Calu3 (cell line): ENCODE results near the gene OTULINL. TPM values are rescaled to one million over a fixed set of nuclear protein-coding genes. Genes with fewer than 3 reads are reported as not detected.

ENCODE experiments used
- BruUV-seq: library from RNA; stranded (reverse); fragments of 400-500 nt; replicated peaks from 2 replicates; lab custom pipeline; 2021; lab: Mats Ljungman, UMichigan
- CTCF ChIA-PET: fragments of 300-600 bp; sonication (Branson Sonifier 250); formaldehyde crosslinking; loops from one replicate; lab custom pipeline; 2022; ENCODE audit warnings: antibody characterized with exemption; lab: Charles Lee
- DNase-seq: peaks from one replicate; pipeline ENCODE4 v3.0.0; 2022
- H3K27ac Mint-ChIP-seq: one replicate; pipeline ENCODE4 v1.8.0; 2022; ENCODE audit warnings: mixed read lengths; ENCODE audit not compliant: unreplicated experiment
- H3K27me3 Mint-ChIP-seq: one replicate; pipeline ENCODE4 v1.8.0; 2022; ENCODE audit warnings: mixed read lengths; ENCODE audit not compliant: unreplicated experiment
- H3K36me3 Mint-ChIP-seq: one replicate; pipeline ENCODE4 v1.8.0; 2022; ENCODE audit warnings: mild to moderate bottlenecking, moderate library complexity, mixed read lengths; ENCODE audit not compliant: insufficient read depth, unreplicated experiment
- H3K4me1 Mint-ChIP-seq: one replicate; pipeline ENCODE4 v1.8.0; 2022; ENCODE audit warnings: mild to moderate bottlenecking, low read depth, mixed read lengths; ENCODE audit not compliant: unreplicated experiment
- H3K4me3 Mint-ChIP-seq: one replicate; pipeline ENCODE4 v1.8.0; 2022; ENCODE audit warnings: mild to moderate bottlenecking, low read depth, moderate library complexity, mixed read lengths; ENCODE audit not compliant: unreplicated experiment
- H3K9me3 Mint-ChIP-seq: one replicate; pipeline ENCODE4 v1.8.0; 2022; ENCODE audit warnings: low read depth, mixed read lengths; ENCODE audit not compliant: unreplicated experiment
- CTCF ChIP-seq: fragments of 200-600 bp; IDR thresholded peaks from one replicate; pipeline ENCODE4 v1.8.0; 2022; ENCODE audit warnings: antibody characterized with exemption; ENCODE audit not compliant: unreplicated experiment
- intact Hi-C: fragments of 100-400 bp; cut with micrococcal nuclease; formaldehyde crosslinking; loops from one replicate; pipeline ENCODE4 v1.10.0; 2022; ENCODE audit not compliant: unreplicated experiment
- total RNA-seq: library from RNA; stranded (reverse); gene quantifications from 2 replicates; pipeline ENCODE4 v1.2.3, GENCODE V29; 2022

The OTULINL gene
- total RNA-seq, 1 experiment from 2014 or later = 5.3 TPM

- no peaks in the 10 kb centered on the region for H3K9me3 Mint-ChIP-seq
Observed at GRCh38 chr5:14635656-14636055, 54.1 kb downstream of the OTULINL start.

GRCh38 chr5:14640765-14641164, 59.2 kb downstream of the OTULINL start:
- no peaks in the 10 kb centered on the region for H3K4me1 Mint-ChIP-seq
- CTCF ChIA-PET = no interaction called here
- no peak overlapping the region for H3K4me3 Mint-ChIP-seq
- intact Hi-C loops = loop anchor here (10.0 kb wide), 1 partner anchor 1166 kb away; no protein-coding TSS in a partner anchor
- TF ChIP-seq CTCF = no peak
- no peaks in the 10 kb centered on the region for H3K36me3 Mint-ChIP-seq
- no peak overlapping the region for H3K27ac Mint-ChIP-seq
- BruUV-seq = no TSS peak
- peaks cover 62% of the 10 kb centered on the region for H3K27me3 Mint-ChIP-seq
- no peak for DNase-seq
- H3K9me3 Mint-ChIP-seq = no peaks in the 10 kb centered on the region

More at GRCh38 chr5:14635656-14636055, 54.1 kb downstream of the OTULINL start:
- intact Hi-C loops = no loop called here
- CTCF ChIA-PET = no interaction called here
- TF ChIP-seq CTCF = no peak
- H3K36me3 Mint-ChIP-seq = no peaks in the 10 kb centered on the region
- no peak overlapping the region for H3K27ac Mint-ChIP-seq
- H3K4me1 Mint-ChIP-seq = no peaks in the 10 kb centered on the region
- H3K4me3 Mint-ChIP-seq = no peak overlapping the region
- DNase-seq = no peak
- H3K27me3 Mint-ChIP-seq = peaks cover 46% of the 10 kb centered on the region
- no TSS peak for BruUV-seq

GRCh38 chr5:14644623-14645237, 63.1 kb downstream of the OTULINL start:
- H3K9me3 Mint-ChIP-seq = no peaks in the 10 kb centered on the region
- intact Hi-C loops = loop anchor here (5.0 to 10.0 kb wide), 2 partner anchors 112 to 1170 kb away; no protein-coding TSS in a partner anchor
- H3K36me3 Mint-ChIP-seq = no peaks in the 10 kb centered on the region
- H3K4me1 Mint-ChIP-seq = no peaks in the 10 kb centered on the region
- H3K27ac Mint-ChIP-seq = no peak overlapping the region
- peaks cover 49% of the 10 kb centered on the region for H3K27me3 Mint-ChIP-seq
- H3K4me3 Mint-ChIP-seq = no peak overlapping the region
- CTCF ChIA-PET = no interaction called here
- no peak for TF ChIP-seq CTCF
- BruUV-seq = no TSS peak
- no peak for DNase-seq

- Mint-ChIP-seq H3K27ac (no peak overlapping the region), H3K36me3 (no peaks in the 10 kb centered on the region), H3K27me3 (peaks cover 68% of the 10 kb centered on the region), H3K9me3 (no peaks in the 10 kb centered on the region), H3K4me1 (no peaks in the 10 kb centered on the region), H3K4me3 (no peak overlapping the region)
- CTCF ChIA-PET = no interaction called here
- no peak for TF ChIP-seq CTCF
- DNase-seq = no peak
- intact Hi-C loops = no loop called here
- no TSS peak for BruUV-seq
Observed at GRCh38 chr5:14650052-14650451, 68.5 kb downstream of the OTULINL start.
